Measurements from ENCODE around the gene GRID1. TPM values are rescaled to one million over a fixed set of nuclear protein-coding genes. Genes with fewer than 3 reads are reported as not detected.

Gene GRID1
- total RNA-seq, 1 donor: not detected

DNA sequence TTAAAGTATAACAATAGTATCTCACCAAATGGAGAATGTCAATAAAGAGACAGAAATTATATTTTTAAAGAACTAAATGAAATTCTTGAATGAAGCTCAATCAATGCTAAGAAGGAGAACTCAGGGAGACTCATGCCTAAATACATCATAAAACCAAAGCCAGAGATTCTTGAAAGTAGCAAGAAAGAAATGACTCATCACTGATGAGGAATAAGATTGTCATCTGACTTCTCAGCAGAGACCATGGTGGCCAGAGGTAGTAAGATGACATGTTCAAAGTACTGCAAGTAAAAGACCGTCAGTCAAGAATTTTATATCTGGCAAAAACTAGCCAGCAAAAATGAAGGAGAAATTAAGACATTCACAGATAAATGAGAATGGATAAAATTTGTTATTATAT is 399.0 kb downstream of the GRID1 start:
- TF ChIP-seq, protein P1, sequence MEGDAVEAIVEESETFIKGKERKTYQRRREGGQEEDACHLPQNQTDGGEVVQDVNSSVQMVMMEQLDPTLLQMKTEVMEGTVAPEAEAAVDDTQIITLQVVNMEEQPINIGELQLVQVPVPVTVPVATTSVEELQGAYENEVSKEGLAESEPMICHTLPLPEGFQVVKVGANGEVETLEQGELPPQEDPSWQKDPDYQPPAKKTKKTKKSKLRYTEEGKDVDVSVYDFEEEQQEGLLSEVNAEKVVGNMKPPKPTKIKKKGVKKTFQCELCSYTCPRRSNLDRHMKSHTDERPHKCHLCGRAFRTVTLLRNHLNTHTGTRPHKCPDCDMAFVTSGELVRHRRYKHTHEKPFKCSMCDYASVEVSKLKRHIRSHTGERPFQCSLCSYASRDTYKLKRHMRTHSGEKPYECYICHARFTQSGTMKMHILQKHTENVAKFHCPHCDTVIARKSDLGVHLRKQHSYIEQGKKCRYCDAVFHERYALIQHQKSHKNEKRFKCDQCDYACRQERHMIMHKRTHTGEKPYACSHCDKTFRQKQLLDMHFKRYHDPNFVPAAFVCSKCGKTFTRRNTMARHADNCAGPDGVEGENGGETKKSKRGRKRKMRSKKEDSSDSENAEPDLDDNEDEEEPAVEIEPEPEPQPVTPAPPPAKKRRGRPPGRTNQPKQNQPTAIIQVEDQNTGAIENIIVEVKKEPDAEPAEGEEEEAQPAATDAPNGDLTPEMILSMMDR (IDR thresholded peaks at IDR 0.05; ENCODE audit: insufficient read depth, low read length): no peak
- no peak for DNase-seq (ENCODE audit: low read depth)

DNA sequence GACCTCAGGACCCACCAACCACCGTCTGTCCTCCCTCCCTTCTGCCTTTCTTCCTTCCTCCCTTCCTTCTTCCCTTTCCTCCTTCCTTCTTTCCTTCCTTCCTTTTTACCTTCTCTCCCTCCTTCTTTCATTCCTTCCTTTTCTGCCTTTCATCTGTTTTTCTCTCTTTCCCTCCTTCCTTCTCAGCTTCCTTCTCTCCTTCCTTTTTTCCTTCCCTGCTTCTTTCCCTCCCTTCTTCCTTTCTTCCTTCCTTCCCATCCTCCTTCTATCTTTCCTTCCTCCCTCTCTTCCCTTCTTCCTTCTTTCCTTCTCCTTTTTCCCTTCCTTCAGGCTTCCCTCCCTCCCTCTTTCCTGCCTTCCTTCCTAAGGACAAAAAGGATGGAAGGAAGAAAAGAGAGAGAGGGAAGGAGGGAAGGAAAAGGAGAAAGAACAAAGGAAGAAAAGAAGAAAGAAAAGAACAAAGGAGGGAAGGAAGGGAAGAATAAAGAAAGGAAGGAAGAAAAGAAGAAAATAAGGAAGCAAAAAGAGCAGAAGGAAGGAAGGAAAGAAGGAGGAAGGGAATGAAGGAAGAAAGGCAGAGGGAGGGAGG is 405.0 kb downstream of the GRID1 start:
- TF ChIP-seq, protein P1 (IDR thresholded peaks at IDR 0.05; ENCODE audit: insufficient read depth, low read length): no peak
- DNase-seq (ENCODE audit: low read depth): no peak
- H3K4me3 ChIP-seq (ENCODE audit: low read depth, low read length): no peak overlapping the region

More for the DNA sequence above, 399.0 kb downstream of the GRID1 start:
- H3K4me3 ChIP-seq (ENCODE audit: low read depth, low read length): no peak overlapping the region

DNA sequence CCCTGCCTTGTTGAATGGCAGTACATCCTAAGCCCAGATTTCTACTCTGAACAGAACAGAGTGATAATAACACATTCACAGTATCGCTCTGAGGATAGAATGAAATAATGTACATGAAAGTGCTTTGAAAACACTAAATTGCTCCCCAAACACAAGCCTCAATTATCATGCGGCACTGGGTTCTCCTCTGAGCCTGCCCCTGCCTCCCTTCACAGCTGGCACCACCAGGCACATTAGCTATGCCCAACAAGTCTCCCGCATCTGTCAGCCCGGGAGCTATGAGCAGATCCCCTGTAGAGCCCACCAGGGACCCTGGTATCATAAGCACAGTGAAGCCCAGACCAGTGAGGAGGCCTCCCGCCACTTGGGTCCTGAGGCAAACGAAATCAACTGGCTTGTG is 405.5 kb downstream of the GRID1 start:
- TF ChIP-seq, protein P1 (IDR thresholded peaks at IDR 0.05; ENCODE audit: insufficient read depth, low read length): no peak
- H3K4me3 ChIP-seq (ENCODE audit: low read depth, low read length): no peak overlapping the region
- DNase-seq (ENCODE audit: low read depth): no peak

DNA sequence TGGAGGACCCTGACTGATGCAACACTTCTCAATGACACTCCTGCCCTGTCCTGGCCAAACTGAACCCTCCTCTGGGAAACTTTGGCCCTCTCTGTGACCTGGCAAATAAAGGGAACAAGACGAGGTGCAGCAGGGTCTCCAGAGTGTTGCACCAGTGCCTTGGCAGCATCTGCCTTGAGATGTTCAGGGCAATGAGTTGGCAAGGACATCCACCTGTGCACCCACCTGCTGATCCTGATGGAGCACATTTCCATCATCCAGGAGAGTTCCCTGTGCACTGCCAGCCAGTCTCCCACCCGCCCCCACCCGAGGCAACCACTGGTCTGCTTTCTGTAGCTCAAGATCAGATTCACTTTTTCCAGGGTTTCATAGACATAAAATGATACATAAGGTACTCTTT is 407.4 kb downstream of the GRID1 start:
- TF ChIP-seq, protein P1 (IDR thresholded peaks at IDR 0.05; ENCODE audit: insufficient read depth, low read length): no peak
- DNase-seq (ENCODE audit: low read depth): no peak
- H3K4me3 ChIP-seq (ENCODE audit: low read depth, low read length): no peak overlapping the region

DNA sequence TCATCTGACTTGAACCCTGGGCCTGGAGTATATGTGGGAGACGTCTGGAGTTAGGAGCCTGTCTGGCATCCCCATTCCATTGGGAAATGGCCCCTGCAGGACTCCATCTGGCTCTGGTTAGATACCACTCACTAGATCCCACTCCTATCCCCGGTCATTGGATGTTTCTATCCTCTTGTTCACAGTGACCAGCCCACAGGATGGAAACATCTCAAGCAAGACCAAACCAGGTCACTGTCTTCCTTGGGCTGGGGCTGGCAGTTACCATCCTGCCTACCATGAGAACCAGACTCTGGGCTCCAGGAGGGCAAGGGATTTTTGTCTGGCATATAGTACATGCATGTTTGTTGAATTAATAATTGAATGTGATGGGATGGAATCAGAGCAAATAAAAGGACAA is 415.7 kb downstream of the GRID1 start:
- no peak overlapping the region for H3K4me3 ChIP-seq (ENCODE audit: low read depth, low read length)
- TF ChIP-seq, protein P1 (IDR thresholded peaks at IDR 0.05; ENCODE audit: insufficient read depth, low read length): no peak
- no peak for DNase-seq (ENCODE audit: low read depth)

DNA sequence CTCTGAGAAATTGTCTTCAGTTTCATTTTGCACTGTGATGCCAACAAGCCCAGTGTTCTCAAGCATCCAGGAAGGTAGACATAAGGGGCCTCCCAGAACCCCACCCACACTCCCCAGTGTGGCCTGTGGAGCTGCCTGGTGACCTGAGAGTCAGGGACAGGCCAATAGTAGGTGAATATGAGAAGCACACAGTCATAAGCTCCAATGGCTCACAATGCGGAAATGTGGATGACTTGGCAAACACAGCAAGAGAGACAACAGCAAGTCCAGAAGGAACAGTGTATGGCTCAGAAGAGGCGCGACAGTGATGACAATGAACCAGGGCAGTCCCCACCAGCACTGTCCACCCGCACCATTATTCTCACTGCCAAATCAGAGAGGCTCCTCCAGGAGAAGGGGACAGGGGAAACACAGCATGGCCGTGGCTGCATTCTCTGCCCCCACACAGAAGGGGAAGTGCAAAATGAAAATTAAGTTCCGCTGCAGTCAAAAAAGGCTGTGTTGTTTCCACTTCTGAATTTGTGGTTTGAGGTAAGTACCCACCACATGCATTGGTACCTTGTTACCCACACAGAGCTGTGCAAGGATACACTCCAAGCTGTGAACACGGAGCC is 419.8 kb downstream of the GRID1 start:
- no peak overlapping the region for H3K4me3 ChIP-seq (ENCODE audit: low read depth, low read length)
- DNase-seq (ENCODE audit: low read depth): no peak
- TF ChIP-seq, protein P1 (IDR thresholded peaks at IDR 0.05; ENCODE audit: insufficient read depth, low read length): no peak

DNA sequence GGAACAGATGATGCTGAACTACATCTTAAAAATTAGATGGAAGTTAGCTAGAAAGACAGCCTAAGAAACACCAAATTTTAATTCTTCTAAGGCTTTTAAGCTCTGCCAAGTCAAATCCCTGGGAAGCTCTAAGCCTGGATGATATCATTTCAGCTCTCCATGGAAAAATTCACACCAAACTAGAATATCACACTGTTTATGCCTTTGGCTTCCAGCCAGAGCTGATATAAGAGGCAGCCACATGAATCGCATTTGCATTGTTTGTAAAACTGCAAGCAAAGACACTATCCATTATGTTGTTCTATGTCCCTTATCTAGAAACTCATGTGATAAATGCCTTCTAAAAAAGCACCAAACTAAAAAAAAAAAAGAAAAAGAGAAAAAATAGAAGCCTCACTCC is 430.4 kb downstream of the GRID1 start:
- no peak overlapping the region for H3K4me3 ChIP-seq (ENCODE audit: low read depth, low read length)
- TF ChIP-seq, protein P1 (IDR thresholded peaks at IDR 0.05; ENCODE audit: insufficient read depth, low read length): no peak
- no peak for DNase-seq (ENCODE audit: low read depth)

Data from fibroblast of the aortic adventitia (primary cell).